LNCAP (cell line): ENCODE measurements around the gene RARA.
A peak's percentile ranks its signal among the peaks of the same experiment; 100 is the strongest.

ENCODE experiments used
- TF ChIP-seq, protein P1 (sequence below): fragments of 450-650 bp; IDR thresholded peaks from 2 replicates; pipeline ENCODE4 v1.5.1; 2017; ENCODE audit warnings: mild to moderate bottlenecking

RARA gene

DNA sequence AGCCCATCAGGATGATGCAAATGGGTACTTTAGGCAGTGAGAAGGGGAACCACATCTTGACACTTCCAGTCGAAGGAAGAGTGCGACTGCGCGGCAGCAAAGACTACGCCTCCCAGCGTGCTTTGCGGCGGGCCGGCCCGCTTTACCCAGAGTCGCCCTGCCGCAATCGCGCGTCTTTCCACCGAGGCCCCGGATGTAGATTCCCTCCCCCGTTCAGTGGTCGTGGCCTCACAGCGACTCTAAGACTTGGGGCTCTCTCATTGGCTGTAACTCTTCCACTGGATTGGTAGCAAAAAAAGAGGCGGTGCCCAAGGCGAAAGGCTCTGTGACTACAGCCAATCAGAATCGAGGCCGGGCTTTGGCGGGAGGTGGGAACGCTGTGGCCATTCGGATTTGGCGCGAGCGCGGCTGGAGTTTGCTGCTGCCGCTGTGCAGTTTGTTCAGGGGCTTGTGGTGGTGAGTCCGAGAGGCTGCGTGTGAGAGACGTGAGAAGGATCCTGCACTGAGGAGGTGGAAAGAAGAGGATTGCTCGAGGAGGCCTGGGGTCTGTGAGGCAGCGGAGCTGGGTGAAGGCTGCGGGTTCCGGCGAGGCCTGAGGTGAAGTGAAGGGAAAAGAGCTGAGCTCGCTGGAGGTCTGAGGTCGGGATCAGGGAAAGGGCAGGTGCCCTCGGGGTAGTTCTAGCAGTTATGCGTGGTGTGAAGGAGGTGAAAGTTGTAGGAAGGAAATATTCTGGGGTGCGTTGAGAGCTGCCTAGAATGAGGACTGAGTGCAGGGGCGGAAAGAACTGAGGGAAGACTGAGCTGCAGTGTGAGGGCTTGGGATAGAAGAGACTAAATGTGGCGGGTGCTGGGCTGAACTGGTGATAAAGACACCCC is 21.2 kb upstream of the RARA start, which contains the start of gene CDC6:
TSS of gene CDC6 (plus strand) at position 386 of the 876 bp plus-strand sequence. CDS start 1,542 bp downstream, outside the sequence.
- TF ChIP-seq, protein P1, sequence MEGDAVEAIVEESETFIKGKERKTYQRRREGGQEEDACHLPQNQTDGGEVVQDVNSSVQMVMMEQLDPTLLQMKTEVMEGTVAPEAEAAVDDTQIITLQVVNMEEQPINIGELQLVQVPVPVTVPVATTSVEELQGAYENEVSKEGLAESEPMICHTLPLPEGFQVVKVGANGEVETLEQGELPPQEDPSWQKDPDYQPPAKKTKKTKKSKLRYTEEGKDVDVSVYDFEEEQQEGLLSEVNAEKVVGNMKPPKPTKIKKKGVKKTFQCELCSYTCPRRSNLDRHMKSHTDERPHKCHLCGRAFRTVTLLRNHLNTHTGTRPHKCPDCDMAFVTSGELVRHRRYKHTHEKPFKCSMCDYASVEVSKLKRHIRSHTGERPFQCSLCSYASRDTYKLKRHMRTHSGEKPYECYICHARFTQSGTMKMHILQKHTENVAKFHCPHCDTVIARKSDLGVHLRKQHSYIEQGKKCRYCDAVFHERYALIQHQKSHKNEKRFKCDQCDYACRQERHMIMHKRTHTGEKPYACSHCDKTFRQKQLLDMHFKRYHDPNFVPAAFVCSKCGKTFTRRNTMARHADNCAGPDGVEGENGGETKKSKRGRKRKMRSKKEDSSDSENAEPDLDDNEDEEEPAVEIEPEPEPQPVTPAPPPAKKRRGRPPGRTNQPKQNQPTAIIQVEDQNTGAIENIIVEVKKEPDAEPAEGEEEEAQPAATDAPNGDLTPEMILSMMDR, result no peak

DNA sequence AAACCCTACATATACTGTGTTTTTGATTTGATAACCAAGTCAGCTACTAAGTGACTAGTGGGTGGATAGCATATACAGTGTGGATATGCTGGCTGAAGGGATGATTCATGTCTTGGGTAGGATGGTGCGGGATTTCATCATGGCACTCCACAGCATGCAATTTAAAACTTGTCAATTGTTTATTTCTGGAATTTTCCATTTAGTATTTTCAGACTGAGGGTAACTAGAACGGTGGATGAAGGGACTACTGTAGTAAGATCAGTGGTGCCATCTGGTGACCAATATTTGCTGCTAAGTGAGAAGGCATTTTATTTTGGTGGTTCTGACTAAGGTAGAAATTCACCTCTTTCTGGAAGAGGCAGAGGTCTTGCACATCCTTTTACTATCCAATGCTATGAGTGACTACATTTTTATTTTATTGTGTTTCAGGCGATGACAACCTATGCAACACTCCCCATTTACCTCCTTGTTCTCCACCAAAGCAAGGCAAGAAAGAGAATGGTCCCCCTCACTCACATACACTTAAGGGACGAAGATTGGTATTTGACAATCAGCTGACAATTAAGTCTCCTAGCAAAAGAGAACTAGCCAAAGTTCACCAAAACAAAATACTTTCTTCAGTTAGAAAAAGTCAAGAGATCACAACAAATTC is 18.2 kb upstream of the RARA start:
- TF ChIP-seq, protein P1, result peak; percentile 71

DNA sequence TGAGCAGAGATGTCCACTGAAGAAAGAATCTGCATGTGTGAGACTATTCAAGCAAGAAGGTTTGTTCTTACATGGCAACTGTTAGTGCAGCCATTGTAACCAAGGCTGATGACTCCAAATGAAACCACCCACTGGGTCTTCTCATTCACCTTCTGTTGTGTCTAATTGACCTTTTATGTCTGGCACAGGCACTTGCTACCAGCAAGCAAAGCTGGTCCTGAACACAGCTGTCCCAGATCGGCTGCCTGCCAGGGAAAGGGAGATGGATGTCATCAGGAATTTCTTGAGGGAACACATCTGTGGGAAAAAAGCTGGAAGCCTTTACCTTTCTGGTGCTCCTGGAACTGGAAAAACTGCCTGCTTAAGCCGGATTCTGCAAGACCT is 17.7 kb upstream of the RARA start:
- TF ChIP-seq, protein P1, result no peak

DNA sequence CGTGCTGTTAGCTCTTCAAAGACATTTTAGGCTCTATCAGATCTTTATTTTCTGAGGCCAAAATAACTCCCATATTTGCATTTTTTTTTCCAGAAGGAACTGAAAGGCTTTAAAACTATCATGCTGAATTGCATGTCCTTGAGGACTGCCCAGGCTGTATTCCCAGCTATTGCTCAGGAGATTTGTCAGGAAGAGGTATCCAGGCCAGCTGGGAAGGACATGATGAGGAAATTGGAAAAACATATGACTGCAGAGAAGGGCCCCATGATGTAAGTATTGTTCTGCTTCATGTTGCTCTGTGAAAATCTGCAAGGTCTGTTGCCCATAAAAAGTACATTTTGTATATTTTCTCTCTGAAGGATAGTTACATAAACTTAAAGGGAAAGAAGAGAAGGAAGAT is 15.6 kb upstream of the RARA start:
- TF ChIP-seq, protein P1, result no peak

- TF ChIP-seq, protein P1, result no peak
These were observed 13.2 kb upstream of the RARA start for GRCh38 chr17:40295488-40296436.

- TF ChIP-seq, protein P1, result no peak
These were observed 11.5 kb upstream of the RARA start for GRCh38 chr17:40297511-40297910.

DNA sequence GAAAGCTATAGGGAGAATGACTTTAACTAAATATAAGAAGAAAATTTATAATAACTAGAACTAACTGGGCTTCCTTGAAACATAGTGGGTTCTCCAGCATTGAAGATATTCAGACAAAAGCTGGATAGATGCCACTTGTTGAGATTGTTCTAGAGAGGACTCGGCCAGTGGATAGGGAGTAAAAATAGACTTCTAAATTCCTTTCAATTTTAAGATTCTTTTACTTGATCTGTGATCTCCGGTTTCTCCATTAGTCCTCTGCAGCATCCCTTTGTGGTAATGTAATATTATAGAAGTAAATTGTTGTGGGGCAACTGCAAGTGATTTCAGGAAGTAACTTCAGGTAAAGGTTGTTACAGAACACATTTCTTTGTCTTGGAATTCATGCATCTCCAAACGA is 10.3 kb upstream of the RARA start:
- TF ChIP-seq, protein P1, result no peak
